H9 (cell line): ENCODE measurements around the gene LDLRAD4. TPM values are rescaled to one million over a fixed set of nuclear protein-coding genes. Genes with fewer than 3 reads are reported as not detected.

Experiments used
- DNase-seq: peaks from one replicate; pipeline ENCODE4 v3.0.0-alpha.2; 2017
- H2AFZ ChIP-seq: one replicate; pipeline ENCODE4 v1.6.1; 2013; ENCODE audit warnings: mild to moderate bottlenecking, low read length, control low read depth, moderate library complexity
- H2AK5ac ChIP-seq: 2 replicates; pipeline ENCODE4 v1.6.1; 2013; ENCODE audit warnings: low read length, control low read depth, mixed read lengths; ENCODE audit not compliant: insufficient read length
- H2BK120ac ChIP-seq: one replicate; pipeline ENCODE4 v1.6.1; 2013; ENCODE audit warnings: low read depth, mild to moderate bottlenecking, low read length, control low read depth, inconsistent platforms; ENCODE audit not compliant: poor library complexity, severe bottlenecking
- H2BK12ac ChIP-seq: 2 replicates; pipeline ENCODE4 v1.6.1; 2013; ENCODE audit warnings: low read length, control low read depth, mixed read lengths, low read depth; ENCODE audit not compliant: insufficient read length
- H2BK15ac ChIP-seq: 2 replicates; pipeline ENCODE4 v1.6.1; 2013; ENCODE audit warnings: low read depth, low read length, control low read depth
- H2BK20ac ChIP-seq: one replicate; pipeline ENCODE4 v1.6.1; 2013; ENCODE audit warnings: low read depth, mild to moderate bottlenecking, low read length, control low read depth, inconsistent platforms; ENCODE audit not compliant: poor library complexity, severe bottlenecking
- H2BK5ac ChIP-seq: 2 replicates; pipeline ENCODE4 v1.6.1; 2013; ENCODE audit warnings: low read length, control low read depth, mixed read lengths; ENCODE audit not compliant: insufficient read length
- H3K14ac ChIP-seq: 2 replicates; pipeline ENCODE4 v1.6.1; 2013; ENCODE audit warnings: low read length, control low read depth; ENCODE audit not compliant: insufficient read depth
- H3K18ac ChIP-seq: 2 replicates; pipeline ENCODE4 v1.6.1; 2013; ENCODE audit warnings: low read depth, mild to moderate bottlenecking, mixed read lengths, low read length, control low read depth; ENCODE audit not compliant: insufficient read length
- H3K23ac ChIP-seq: 2 replicates; pipeline ENCODE4 v1.6.1; 2013; ENCODE audit warnings: low read length, control low read depth, mixed read lengths, low read depth; ENCODE audit not compliant: insufficient read length
- H3K23me2 ChIP-seq: 2 replicates; pipeline ENCODE4 v1.6.1; 2013; ENCODE audit warnings: low read depth, mild to moderate bottlenecking, mixed read lengths, low read length, control low read depth; ENCODE audit not compliant: insufficient read length, poor library complexity, severe bottlenecking
- H3K27ac ChIP-seq: 2 replicates; pipeline ENCODE4 v1.5.1; 2013; ENCODE audit warnings: low read length, control low read depth, mixed read lengths, low read depth; ENCODE audit not compliant: insufficient read length
- H3K27me3 ChIP-seq: 2 replicates; pipeline ENCODE4 v1.6.1; 2013; ENCODE audit warnings: low read length, control low read depth, inconsistent platforms; ENCODE audit not compliant: insufficient read depth
- H3K4ac ChIP-seq: 2 replicates; pipeline ENCODE4 v1.6.1; 2013; ENCODE audit warnings: low read depth, mild to moderate bottlenecking, control low read depth, inconsistent platforms, low read length, moderate library complexity
- H3K4me1 ChIP-seq: 2 replicates; pipeline ENCODE4 v1.6.1; 2013; ENCODE audit warnings: low read length, control low read depth, inconsistent platforms; ENCODE audit not compliant: insufficient read depth
- H3K4me2 ChIP-seq: 2 replicates; pipeline ENCODE4 v1.6.1; 2013; ENCODE audit warnings: low read length, control low read depth, mixed read lengths; ENCODE audit not compliant: insufficient read length, insufficient read depth
- H3K56ac ChIP-seq: 2 replicates; pipeline ENCODE4 v1.6.1; 2013; ENCODE audit warnings: low read depth, mild to moderate bottlenecking, mixed read lengths, low read length, control low read depth; ENCODE audit not compliant: insufficient read length
- H3K79me1 ChIP-seq: 2 replicates; pipeline ENCODE4 v1.6.1; 2013; ENCODE audit warnings: low read depth, mild to moderate bottlenecking, moderate library complexity, low read length, control low read depth, inconsistent platforms; ENCODE audit not compliant: insufficient read depth, poor library complexity, severe bottlenecking
- H3K79me2 ChIP-seq: 2 replicates; pipeline ENCODE4 v1.6.1; 2013; ENCODE audit warnings: low read length, control low read depth, inconsistent platforms; ENCODE audit not compliant: insufficient read depth
- H3K9ac ChIP-seq: 2 replicates; pipeline ENCODE4 v1.6.1; 2013; ENCODE audit warnings: low read length, control low read depth, mixed read lengths; ENCODE audit not compliant: insufficient read length; ENCODE audit errors: extremely low read depth
- H3K9me3 ChIP-seq: one replicate; pipeline ENCODE4 v1.6.1; 2013; ENCODE audit warnings: low read depth, low read length, inconsistent platforms; ENCODE audit not compliant: control insufficient read depth
- H3T11ph ChIP-seq: one replicate; pipeline ENCODE4 v1.6.1; 2013; ENCODE audit warnings: mild to moderate bottlenecking, low read length, control low read depth, inconsistent platforms
- H4K20me1 ChIP-seq: one replicate; pipeline ENCODE4 v1.6.1; 2013; ENCODE audit not compliant: control insufficient read depth, insufficient read length, insufficient read depth
- H4K5ac ChIP-seq: 2 replicates; pipeline ENCODE4 v1.6.1; 2013; ENCODE audit warnings: low read depth, mild to moderate bottlenecking, mixed read lengths, low read length, control low read depth; ENCODE audit not compliant: insufficient read length
- H4K8ac ChIP-seq: replicated peaks from 2 replicates; pipeline ENCODE4 v1.6.1; 2013; ENCODE audit warnings: low read length, control low read depth, mixed read lengths, low read depth; ENCODE audit not compliant: insufficient read length
- H4K91ac ChIP-seq: 2 replicates; pipeline ENCODE4 v1.6.1; 2013; ENCODE audit warnings: low read depth, mild to moderate bottlenecking, moderate library complexity, mixed read lengths, low read length, control low read depth; ENCODE audit not compliant: insufficient read length
- H3K27ac Mint-ChIP-seq, 3 experiments: 2 replicates in 2 of 3; 3 replicates in 1 of 3; pipeline ENCODE4 v1.8.0; 2020 to 2021; ENCODE audit warnings: mixed read lengths in 3 of 3, mild to moderate bottlenecking in 1 of 3, moderate library complexity in 1 of 3
- H3K27me3 Mint-ChIP-seq: 2 replicates; pipeline ENCODE4 v1.8.0; 2021; ENCODE audit warnings: low read depth, mild to moderate bottlenecking, moderate library complexity, mixed read lengths
- H3K36me3 Mint-ChIP-seq, 3 experiments: 2 replicates in 2 of 3; 3 replicates in 1 of 3; pipeline ENCODE4 v1.8.0; 2020 to 2021; ENCODE audit warnings: low read depth in 3 of 3, mixed read lengths in 3 of 3; ENCODE audit not compliant: insufficient read depth in 1 of 3
- H3K4me1 Mint-ChIP-seq, 2 experiments: 2 replicates each; pipeline ENCODE4 v1.8.0; 2020; ENCODE audit warnings: mixed read lengths in 2 of 2
- H3K4me3 Mint-ChIP-seq, 2 experiments: 2 replicates in 1 of 2; 3 replicates in 1 of 2; pipeline ENCODE4 v1.8.0; 2020 to 2021; ENCODE audit warnings: mild to moderate bottlenecking in 2 of 2, mixed read lengths in 2 of 2, moderate library complexity in 1 of 2
- H3K9me3 Mint-ChIP-seq, 2 experiments: 2 replicates in 1 of 2; 3 replicates in 1 of 2; pipeline ENCODE4 v1.8.0; 2020; ENCODE audit warnings: mild to moderate bottlenecking in 2 of 2, mixed read lengths in 2 of 2, moderate library complexity in 1 of 2
- WGBS: extraction: QIAGEN DNeasy Blood & Tissue Kit; methylation state at CpG from one replicate; pipeline ENCODE4 v1.1.7; 2013; ENCODE audit warnings: missing lambda C conversion rate, low lambda C conversion rate, mixed read lengths; ENCODE audit not compliant: insufficient read length; ENCODE audit errors: extremely low coverage; 5-methylcytosine and 5-hydroxymethylcytosine counted together
- total RNA-seq: library from RNA; stranded (reverse); gene quantifications from 2 replicates; pipeline ENCODE4 v1.2.1, GENCODE V29; 2021
- TF ChIP-seq, protein P1 (sequence below): fragments of 200-600 bp; sonication (generic); conservative IDR thresholded peaks from 3 replicates; pipeline ENCODE4 v1.8.0; 2021; ENCODE audit warnings: antibody characterized with exemption, mild to moderate bottlenecking

The LDLRAD4 gene
- total RNA-seq, 1 experiment from 2014 or later, result 3.9 TPM

DNA sequence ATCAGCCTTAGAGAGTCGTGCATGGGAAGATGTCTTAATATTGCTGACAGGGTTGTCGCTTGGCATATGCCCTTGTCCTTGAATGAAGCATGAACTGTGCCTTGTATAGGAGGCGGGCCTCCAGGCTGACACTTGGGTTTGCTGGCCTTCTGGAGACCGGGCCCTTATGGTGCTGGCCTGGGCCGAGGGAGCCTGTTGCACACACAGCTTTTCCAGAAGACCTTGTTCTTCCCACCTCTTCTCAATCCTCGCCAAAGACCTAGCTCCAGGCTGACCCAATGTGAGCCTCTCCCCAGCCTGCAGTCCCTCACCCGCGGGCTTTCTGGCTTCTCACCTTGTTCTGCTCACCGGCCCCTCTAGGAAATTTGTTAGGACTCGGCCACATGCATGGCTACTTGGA lies 308.7 kb downstream of the LDLRAD4 start:
- no peaks in the 10 kb centered on the region for H3K27me3 ChIP-seq
- no peak overlapping the region for H4K5ac ChIP-seq
- no peak overlapping the region for H3K27ac ChIP-seq
- no peaks in the 10 kb centered on the region for H3K9me3 ChIP-seq
- H3T11ph ChIP-seq, result no peak overlapping the region
- no peak overlapping the region for H2BK5ac ChIP-seq
- Mint-ChIP-seq H3K4me1 (peaks cover 2% of the 10 kb centered on the region in 2 experiments; a peak in 1 of 4 replicates), H3K9me3 (no peaks in the 10 kb centered on the region), H3K27ac (no peak overlapping the region), H3K36me3 (no peaks in the 10 kb centered on the region), H3K27me3 (no peaks in the 10 kb centered on the region; the same call in 1 of the 2 replicates), H3K4me3 (no peak overlapping the region; a peak in 1 of 5 replicates)
- no peaks in the 10 kb centered on the region for H3K79me2 ChIP-seq
- H3K14ac ChIP-seq, result no peak overlapping the region
- no peak overlapping the region for H3K23ac ChIP-seq
- no peak overlapping the region for H3K18ac ChIP-seq
- no peak overlapping the region for H4K8ac ChIP-seq
- no peaks in the 10 kb centered on the region for H3K4me1 ChIP-seq
- TF ChIP-seq, protein P1, sequence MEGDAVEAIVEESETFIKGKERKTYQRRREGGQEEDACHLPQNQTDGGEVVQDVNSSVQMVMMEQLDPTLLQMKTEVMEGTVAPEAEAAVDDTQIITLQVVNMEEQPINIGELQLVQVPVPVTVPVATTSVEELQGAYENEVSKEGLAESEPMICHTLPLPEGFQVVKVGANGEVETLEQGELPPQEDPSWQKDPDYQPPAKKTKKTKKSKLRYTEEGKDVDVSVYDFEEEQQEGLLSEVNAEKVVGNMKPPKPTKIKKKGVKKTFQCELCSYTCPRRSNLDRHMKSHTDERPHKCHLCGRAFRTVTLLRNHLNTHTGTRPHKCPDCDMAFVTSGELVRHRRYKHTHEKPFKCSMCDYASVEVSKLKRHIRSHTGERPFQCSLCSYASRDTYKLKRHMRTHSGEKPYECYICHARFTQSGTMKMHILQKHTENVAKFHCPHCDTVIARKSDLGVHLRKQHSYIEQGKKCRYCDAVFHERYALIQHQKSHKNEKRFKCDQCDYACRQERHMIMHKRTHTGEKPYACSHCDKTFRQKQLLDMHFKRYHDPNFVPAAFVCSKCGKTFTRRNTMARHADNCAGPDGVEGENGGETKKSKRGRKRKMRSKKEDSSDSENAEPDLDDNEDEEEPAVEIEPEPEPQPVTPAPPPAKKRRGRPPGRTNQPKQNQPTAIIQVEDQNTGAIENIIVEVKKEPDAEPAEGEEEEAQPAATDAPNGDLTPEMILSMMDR, result no peak
- no peak overlapping the region for H2AFZ ChIP-seq
- no peak overlapping the region for H2BK120ac ChIP-seq
- WGBS, result no CpG with 5 or more reads among the region's 10 CpGs
- no peaks in the 10 kb centered on the region for H3K79me1 ChIP-seq
- no peaks in the 10 kb centered on the region for H4K20me1 ChIP-seq
- H2BK12ac ChIP-seq, result no peak overlapping the region
- H3K9ac ChIP-seq, result no peak overlapping the region
- no peak overlapping the region for H2AK5ac ChIP-seq
- no peaks in the 10 kb centered on the region for H3K23me2 ChIP-seq
- no peak overlapping the region for H2BK15ac ChIP-seq
- no peak overlapping the region for H3K4ac ChIP-seq
- no peak overlapping the region for H3K4me2 ChIP-seq
- DNase-seq, result no peak
- no peak overlapping the region for H3K56ac ChIP-seq
- H2BK20ac ChIP-seq, result no peak overlapping the region
- no peak overlapping the region for H4K91ac ChIP-seq
